Endodermal cell (in vitro differentiated cells): ENCODE results near the gene REPIN1. TPM values are rescaled to one million over a fixed set of nuclear protein-coding genes. Genes with fewer than 3 reads are reported as not detected.

Source experiments
- DNase-seq: peaks from one replicate; pipeline ENCODE4 v3.0.0-alpha.2; 2017
- H3K27ac ChIP-seq: 2 replicates; pipeline ENCODE4 v1.5.1; 2013; ENCODE audit warnings: mild to moderate bottlenecking, low read depth, low read length, moderate library complexity
- H3K27me3 ChIP-seq: 2 replicates; pipeline ENCODE4 v1.6.1; 2013; ENCODE audit warnings: mild to moderate bottlenecking, low read length, moderate library complexity; ENCODE audit not compliant: insufficient read depth, control insufficient read depth, poor library complexity, severe bottlenecking
- H3K36me3 ChIP-seq: 2 replicates; pipeline ENCODE4 v1.7.0; 2013; ENCODE audit warnings: mild to moderate bottlenecking, low read length, moderate library complexity; ENCODE audit not compliant: control insufficient read depth, insufficient read depth
- H3K4me1 ChIP-seq: one replicate; pipeline ENCODE4 v1.7.0; 2013; ENCODE audit warnings: low read length; ENCODE audit not compliant: control insufficient read depth, insufficient read depth
- H3K4me3 ChIP-seq: 2 replicates; pipeline ENCODE4 v1.5.1; 2013; ENCODE audit warnings: mild to moderate bottlenecking, low read length, moderate library complexity
- H3K9ac ChIP-seq: 2 replicates; pipeline ENCODE4 v1.6.1; 2013; ENCODE audit warnings: mild to moderate bottlenecking, low read length, moderate library complexity; ENCODE audit not compliant: poor library complexity, severe bottlenecking; ENCODE audit errors: extremely low read depth
- H3K9me3 ChIP-seq: 2 replicates; pipeline ENCODE4 v1.6.1; 2013; ENCODE audit warnings: mild to moderate bottlenecking, low read length, moderate library complexity; ENCODE audit not compliant: control insufficient read depth
- H3K27ac Mint-ChIP-seq: 2 replicates; pipeline ENCODE4 v1.8.0; 2020; ENCODE audit warnings: mixed read lengths
- H3K27me3 Mint-ChIP-seq: 2 replicates; pipeline ENCODE4 v1.8.0; 2021; ENCODE audit warnings: mild to moderate bottlenecking, mixed read lengths; ENCODE audit not compliant: insufficient read depth
- H3K36me3 Mint-ChIP-seq: 2 replicates; pipeline ENCODE4 v1.8.0; 2020; ENCODE audit warnings: low read depth, mixed read lengths
- H3K4me1 Mint-ChIP-seq: 2 replicates; pipeline ENCODE4 v1.8.0; 2020; ENCODE audit warnings: mixed read lengths
- H3K4me3 Mint-ChIP-seq: 2 replicates; pipeline ENCODE4 v1.8.0; 2020; ENCODE audit warnings: mild to moderate bottlenecking, moderate library complexity, mixed read lengths
- H3K9me3 Mint-ChIP-seq: 2 replicates; pipeline ENCODE4 v1.8.0; 2020; ENCODE audit warnings: mild to moderate bottlenecking, mixed read lengths
- CTCF ChIP-seq: fragments of 200-600 bp; sonication (generic); conservative IDR thresholded peaks from 2 replicates; pipeline ENCODE4 v1.5.0; 2021; ENCODE audit warnings: antibody characterized with exemption, mild to moderate bottlenecking
- WGBS, 2 experiments: methylation state at CpG; one replicate each; pipeline versions ENCODE4 v1.1.5 to v1.1.7; 2013; ENCODE audit warnings: missing lambda C conversion rate in 2 of 2, mixed read lengths in 1 of 2; ENCODE audit not compliant: insufficient coverage in 1 of 2, insufficient read length in 1 of 2; 5-methylcytosine and 5-hydroxymethylcytosine counted together
- total RNA-seq, 2 donors: library from RNA; stranded (reverse); fragmentation: NEBNext Ultra II Directional in 1 of 2; extraction: Animal tissue kit (Norgen Biotek cat#: 25700) in 1 of 2; gene quantifications; 2 replicates in 1 of 2; 3 replicates in 1 of 2; pipeline ENCODE4 v1.2.1, GENCODE V29; 2021

REPIN1 gene
- total RNA-seq, 2 donors from 2014 or later, result 85.4 to 94.4 TPM

DNA sequence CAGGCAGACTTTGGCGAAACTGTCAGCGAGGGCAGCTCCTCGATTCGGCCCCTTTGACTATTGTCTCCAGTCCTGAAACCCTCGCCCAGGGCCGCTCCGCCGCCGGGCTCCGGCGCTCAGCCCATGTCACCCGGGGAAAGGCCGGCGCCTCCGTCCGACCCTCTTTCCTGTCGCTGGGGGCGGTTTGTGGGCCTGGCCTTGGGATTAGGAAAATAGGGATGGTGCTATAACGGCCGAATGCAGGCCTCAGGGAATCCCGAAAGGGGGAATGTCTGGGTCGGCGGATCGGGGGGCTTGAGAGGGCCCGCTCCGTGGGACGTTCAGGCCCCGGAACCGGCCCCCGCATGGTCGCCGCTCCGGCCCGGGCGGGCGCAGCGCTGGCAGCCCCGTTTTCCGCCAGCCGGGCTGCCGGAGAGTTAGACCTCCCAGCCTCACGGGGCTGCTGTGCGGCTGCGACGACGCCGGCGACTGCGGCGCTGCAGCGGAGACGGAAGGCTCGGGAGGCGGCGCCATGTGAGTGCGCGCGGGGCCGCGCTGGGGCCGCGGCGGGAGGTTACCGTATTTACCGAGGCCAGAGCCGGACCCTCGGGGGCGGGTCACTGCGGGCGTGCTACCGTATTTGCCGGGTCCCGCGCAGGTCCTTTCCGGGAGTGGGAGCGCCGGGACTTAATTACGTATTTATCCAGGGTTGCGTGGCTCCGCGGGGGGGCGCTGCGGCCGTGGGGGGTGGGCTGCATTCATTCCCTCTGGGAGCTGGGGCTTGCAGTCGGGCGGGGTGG is 36.4 kb downstream of the REPIN1 start:
- peak overlapping the region; percentile 12 for H3K9ac ChIP-seq
- H3K4me1 ChIP-seq, result peaks cover 21% of the 10 kb centered on the region
- Mint-ChIP-seq H3K9me3 (no peaks in the 10 kb centered on the region), H3K4me3 (peak overlapping the region; percentile 86), H3K36me3 (peaks cover 3% of the 10 kb centered on the region), H3K27me3 (peaks cover 1% of the 10 kb centered on the region), H3K27ac (peak overlapping the region; percentile 89), H3K4me1 (peaks cover 51% of the 10 kb centered on the region)
- H3K27ac ChIP-seq, result peak overlapping the region; percentile 84
- H3K9me3 ChIP-seq, result no peaks in the 10 kb centered on the region
- no peaks in the 10 kb centered on the region for H3K36me3 ChIP-seq
- H3K4me3 ChIP-seq, result peak overlapping the region; percentile 83
- peak; percentile 94 for DNase-seq
- peak; percentile 12 for TF ChIP-seq CTCF
- H3K27me3 ChIP-seq, result no peaks in the 10 kb centered on the region
- 2 to 5% methylated on average over 12 to 86 of the region's 86 CpGs for WGBS, 2 experiments

DNA sequence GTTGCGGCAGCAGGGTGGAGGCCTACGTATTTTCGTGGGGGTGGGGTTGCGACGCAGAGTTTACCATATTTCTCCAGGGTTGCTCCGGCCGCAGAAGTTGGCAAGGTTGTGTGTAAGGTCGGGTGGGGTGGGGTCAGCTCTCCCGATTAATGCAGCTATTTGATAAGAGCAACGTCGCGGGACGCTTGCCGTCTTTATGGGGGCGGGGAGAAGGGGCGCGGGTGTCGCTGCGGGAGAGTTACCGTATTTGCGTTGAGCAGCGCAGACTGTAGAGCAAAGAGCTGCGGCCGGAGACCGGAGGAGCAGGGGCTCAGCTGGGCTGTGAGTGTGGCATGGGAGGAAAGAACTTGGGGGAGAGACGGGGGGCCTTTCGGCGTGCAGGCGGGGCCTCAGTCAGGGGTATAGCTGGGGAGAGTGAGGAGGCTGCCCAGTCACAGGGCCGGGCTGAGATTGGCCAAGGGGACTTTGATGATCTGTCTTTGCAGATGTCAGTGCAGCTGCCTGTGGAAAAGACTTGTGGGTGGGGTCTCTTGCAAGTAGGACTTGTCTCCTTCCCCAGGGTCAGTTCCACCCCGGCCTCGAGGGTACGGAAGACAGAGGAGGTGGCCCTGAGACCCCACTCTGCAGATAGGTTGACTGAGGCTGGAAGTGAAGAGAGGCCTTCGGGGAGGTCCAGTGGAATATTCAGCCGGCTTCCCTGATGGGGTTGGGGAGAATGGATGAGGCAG is 37.1 kb downstream of the REPIN1 start:
- H3K27ac Mint-ChIP-seq, result peak overlapping the region; percentile 89
- Histone ChIP-seq H3K36me3 (no peaks in the 10 kb centered on the region), H3K4me3 (peak overlapping the region; percentile 83), H3K9me3 (no peaks in the 10 kb centered on the region), H3K27me3 (no peaks in the 10 kb centered on the region), H3K27ac (no peak overlapping the region), H3K9ac (peak overlapping the region; percentile 12), H3K4me1 (peaks cover 14% of the 10 kb centered on the region)
- TF ChIP-seq CTCF, result no peak
- peaks cover 43% of the 10 kb centered on the region for H3K4me1 Mint-ChIP-seq
- peak; percentile 85 for DNase-seq
- 7 to 9% methylated on average over 13 to 35 of the region's 35 CpGs for WGBS, 2 experiments
- H3K9me3 Mint-ChIP-seq, result no peaks in the 10 kb centered on the region
- peaks cover 3% of the 10 kb centered on the region for H3K36me3 Mint-ChIP-seq
- H3K4me3 Mint-ChIP-seq, result peak overlapping the region; percentile 86
- H3K27me3 Mint-ChIP-seq, result peaks cover 1% of the 10 kb centered on the region

GRCh38 chr7:150406312-150406566 is 37.6 kb downstream of the REPIN1 start:
- peaks cover 39% of the 10 kb centered on the region for H3K4me1 Mint-ChIP-seq
- H3K36me3 Mint-ChIP-seq, result peaks cover 3% of the 10 kb centered on the region
- Histone ChIP-seq H3K9me3 (no peaks in the 10 kb centered on the region), H3K36me3 (no peaks in the 10 kb centered on the region), H3K4me1 (peaks cover 9% of the 10 kb centered on the region), H3K27ac (no peak overlapping the region), H3K27me3 (no peaks in the 10 kb centered on the region), H3K9ac (peak overlapping the region; percentile 12), H3K4me3 (peak overlapping the region; percentile 83)
- H3K27ac Mint-ChIP-seq, result peak overlapping the region; percentile 82
- H3K4me3 Mint-ChIP-seq, result peak overlapping the region; percentile 86
- DNase-seq, result peak; percentile 69
- peaks cover 1% of the 10 kb centered on the region for H3K27me3 Mint-ChIP-seq
- no peaks in the 10 kb centered on the region for H3K9me3 Mint-ChIP-seq
- no peak for TF ChIP-seq CTCF
- 17 to 44% methylated on average over 2 of the region's 2 CpGs for WGBS, 2 experiments
